ENCODE results near the gene RHEB.

Gene RHEB

DNA sequence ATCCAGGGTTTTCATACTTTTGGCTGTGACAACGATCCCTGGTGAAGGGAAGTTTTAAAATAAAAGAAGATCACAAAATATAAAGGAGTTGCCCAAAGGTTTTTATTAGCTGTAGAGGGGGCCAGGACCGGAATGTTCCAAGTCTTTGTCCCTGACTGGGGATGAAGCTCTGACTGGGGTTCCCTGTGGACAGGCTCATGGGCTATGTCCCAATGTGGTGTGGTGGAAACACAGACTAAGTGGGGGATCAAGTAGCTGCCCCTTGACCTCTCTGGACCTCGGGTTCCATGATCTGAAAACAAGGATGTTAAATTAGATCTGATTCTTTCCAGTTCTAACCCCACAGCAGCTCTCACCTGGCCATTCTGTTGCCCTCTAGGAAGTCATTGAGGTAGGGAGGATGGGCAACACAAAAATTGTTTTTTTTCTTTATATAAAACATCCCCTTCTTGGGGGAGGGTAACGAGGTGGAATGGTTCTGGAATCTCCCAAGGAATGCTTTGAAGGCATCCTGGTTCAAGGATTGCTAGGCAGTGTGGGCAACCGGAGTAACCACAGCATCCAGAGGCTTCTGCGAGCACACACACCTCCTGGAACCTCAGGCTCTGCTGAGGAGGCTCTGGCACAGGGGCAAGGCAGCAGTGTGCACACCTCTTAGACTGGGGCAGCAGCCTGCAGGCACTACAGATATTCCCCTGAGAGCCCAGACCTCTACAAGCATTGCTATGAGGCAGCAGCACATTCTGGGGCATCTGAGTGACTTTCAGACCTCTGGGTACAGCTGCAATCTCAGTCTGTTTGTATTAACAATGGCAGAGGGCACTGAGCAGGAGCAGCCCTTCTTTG, 58.4 kb downstream of the RHEB start:
- Histone ChIP-seq H3K4me3 (ENCODE audit: low read length) (no peak overlapping the region), H3K9ac (ENCODE audit: low read depth, low read length) (no peak overlapping the region), H3K27me3 (ENCODE audit: control insufficient read depth, insufficient read depth, low read length) (peaks cover 5% of the 10 kb centered on the region), H3K4me1 (ENCODE audit: control insufficient read depth, insufficient read depth, low read length) (peaks cover 18% of the 10 kb centered on the region), H3K9me3 (replicated peaks; ENCODE audit: low read length) (peaks cover 15% of the 10 kb centered on the region), H3K4me2 (ENCODE audit: low read length) (no peak overlapping the region), H3K36me3 (ENCODE audit: insufficient read depth, low read length) (peaks cover 29% of the 10 kb centered on the region)

DNA sequence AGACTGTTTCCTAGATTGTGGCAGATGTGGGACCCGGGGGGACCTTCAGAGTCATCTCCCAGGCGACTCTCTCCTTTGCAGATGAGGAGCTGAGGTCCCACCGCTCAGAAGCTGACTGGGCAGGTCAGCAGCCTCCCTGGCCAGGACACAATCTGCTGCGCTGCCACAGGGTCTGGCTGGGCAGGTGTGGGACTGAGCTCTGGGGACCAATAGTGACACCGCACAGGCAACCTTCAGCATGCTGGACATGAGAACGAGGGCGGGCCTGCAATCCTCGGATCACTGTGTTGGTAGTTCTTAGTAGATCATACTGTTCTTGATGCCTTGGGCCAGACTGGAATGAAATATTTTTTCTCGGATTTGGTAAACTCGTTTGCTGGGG, 59.2 kb downstream of the RHEB start:
- peak overlapping the region; percentile 41 for H3K9ac ChIP-seq (ENCODE audit: low read depth, low read length)
- H3K9me3 ChIP-seq (replicated peaks; ENCODE audit: low read length), result peaks cover 15% of the 10 kb centered on the region
- peaks cover 6% of the 10 kb centered on the region for H3K27me3 ChIP-seq (ENCODE audit: control insufficient read depth, insufficient read depth, low read length)
- peaks cover 20% of the 10 kb centered on the region for H3K36me3 ChIP-seq (ENCODE audit: insufficient read depth, low read length)
- H3K4me1 ChIP-seq (ENCODE audit: control insufficient read depth, insufficient read depth, low read length), result peaks cover 18% of the 10 kb centered on the region
- peak overlapping the region; percentile 28 for H3K4me3 ChIP-seq (ENCODE audit: low read length)
- peak overlapping the region; percentile 74 for H3K4me2 ChIP-seq (ENCODE audit: low read length)

DNA sequence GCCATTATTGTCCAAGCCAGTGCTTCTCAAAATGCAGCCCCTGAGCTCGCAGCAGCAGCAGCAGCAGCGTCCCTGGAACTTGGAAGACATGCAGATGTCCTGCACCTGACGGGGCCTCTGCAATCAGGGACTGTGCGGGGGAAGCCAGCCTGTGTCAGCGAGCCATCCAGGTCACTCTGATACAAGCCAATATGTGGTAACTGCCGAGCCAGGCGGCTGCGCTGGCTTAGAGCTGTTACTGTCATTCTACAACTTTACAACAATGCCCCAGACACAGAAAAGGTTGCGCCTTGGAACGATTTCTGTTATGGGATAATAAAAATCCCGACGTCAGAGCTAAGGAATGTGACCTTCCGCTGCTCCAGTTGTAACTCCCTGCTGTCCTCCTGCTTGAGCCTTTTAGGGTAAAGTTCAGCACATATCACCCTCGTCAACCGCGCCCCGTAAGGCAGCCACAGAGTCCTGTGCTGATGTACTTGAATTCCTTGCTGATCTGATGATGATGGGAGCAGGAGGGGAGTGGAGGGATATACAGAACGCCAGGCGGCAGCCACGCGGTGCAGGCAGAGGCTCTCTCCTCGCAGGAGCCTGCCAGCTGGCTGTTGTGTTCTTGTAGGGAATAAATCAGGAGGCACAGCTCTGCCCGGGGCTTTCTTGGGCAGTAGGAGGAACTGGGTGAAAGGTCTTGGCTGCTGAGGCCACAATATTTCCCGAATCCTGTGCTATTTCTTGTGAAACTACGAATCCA, 59.8 kb downstream of the RHEB start:
- peak overlapping the region; percentile 41 for H3K9ac ChIP-seq (ENCODE audit: low read depth, low read length)
- H3K9me3 ChIP-seq (replicated peaks; ENCODE audit: low read length), result peaks cover 15% of the 10 kb centered on the region
- H3K4me3 ChIP-seq (ENCODE audit: low read length), result peak overlapping the region; percentile 28

DNA sequence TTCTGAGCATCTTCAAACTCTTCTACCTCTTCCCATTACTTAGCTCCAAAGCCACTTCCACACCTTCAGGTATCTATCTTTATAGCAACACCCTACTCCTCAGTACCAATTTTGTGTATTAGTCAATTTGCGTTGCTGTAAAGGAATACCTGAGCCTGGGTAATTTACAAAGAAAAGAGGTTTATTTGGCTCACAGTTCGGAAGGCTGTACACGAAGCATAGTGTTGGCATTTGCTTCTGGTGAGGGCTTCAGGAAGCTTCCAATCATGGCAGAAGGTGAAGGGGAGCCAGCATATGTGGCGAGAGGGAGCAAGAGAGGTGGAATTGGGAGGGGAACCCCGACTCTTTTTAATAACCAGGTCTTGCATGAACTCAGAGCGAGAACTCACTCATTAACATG, 62.2 kb downstream of the RHEB start:
- Histone ChIP-seq H3K4me1 (ENCODE audit: control insufficient read depth, insufficient read depth, low read length) (peaks cover 18% of the 10 kb centered on the region), H3K27me3 (ENCODE audit: control insufficient read depth, insufficient read depth, low read length) (peaks cover 25% of the 10 kb centered on the region), H3K4me3 (ENCODE audit: low read length) (no peak overlapping the region), H3K4me2 (ENCODE audit: low read length) (no peak overlapping the region), H3K9me3 (replicated peaks; ENCODE audit: low read length) (peaks cover 5% of the 10 kb centered on the region), H3K9ac (ENCODE audit: low read depth, low read length) (no peak overlapping the region), H3K36me3 (ENCODE audit: insufficient read depth, low read length) (no peaks in the 10 kb centered on the region)

More for the DNA sequence above, 59.8 kb downstream of the RHEB start:
- peaks cover 15% of the 10 kb centered on the region for H3K36me3 ChIP-seq (ENCODE audit: insufficient read depth, low read length)
- peak overlapping the region; percentile 74 for H3K4me2 ChIP-seq (ENCODE audit: low read length)
- H3K27me3 ChIP-seq (ENCODE audit: control insufficient read depth, insufficient read depth, low read length), result peaks cover 11% of the 10 kb centered on the region
- peaks cover 18% of the 10 kb centered on the region for H3K4me1 ChIP-seq (ENCODE audit: control insufficient read depth, insufficient read depth, low read length)

DNA sequence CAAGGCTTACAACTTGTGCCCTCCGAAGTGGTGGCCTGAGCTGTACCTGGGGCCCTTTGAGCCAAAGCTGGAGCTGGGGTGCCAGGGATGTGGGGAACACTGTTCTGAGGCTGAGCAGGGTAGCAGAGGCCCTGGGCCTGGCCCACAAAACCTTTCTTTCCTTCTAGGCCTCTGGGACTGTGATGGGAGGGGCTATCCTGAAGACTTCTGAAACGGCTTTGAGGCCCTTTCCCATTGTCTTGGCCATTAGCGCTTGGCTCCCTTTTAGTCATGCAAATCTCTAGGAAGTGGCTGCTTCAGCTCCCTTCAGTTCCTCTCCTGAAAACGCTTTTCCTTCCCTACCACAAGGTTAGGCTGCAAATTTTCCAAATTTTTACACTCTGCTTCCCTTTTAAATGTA, 62.9 kb downstream of the RHEB start:
- no peak overlapping the region for H3K4me3 ChIP-seq (ENCODE audit: low read length)
- peaks cover 32% of the 10 kb centered on the region for H3K27me3 ChIP-seq (ENCODE audit: control insufficient read depth, insufficient read depth, low read length)
- no peak overlapping the region for H3K4me2 ChIP-seq (ENCODE audit: low read length)
- H3K9me3 ChIP-seq (replicated peaks; ENCODE audit: low read length), result peaks cover 3% of the 10 kb centered on the region
- H3K36me3 ChIP-seq (ENCODE audit: insufficient read depth, low read length), result no peaks in the 10 kb centered on the region
- H3K9ac ChIP-seq (ENCODE audit: low read depth, low read length), result no peak overlapping the region
- H3K4me1 ChIP-seq (ENCODE audit: control insufficient read depth, insufficient read depth, low read length), result peaks cover 18% of the 10 kb centered on the region

DNA sequence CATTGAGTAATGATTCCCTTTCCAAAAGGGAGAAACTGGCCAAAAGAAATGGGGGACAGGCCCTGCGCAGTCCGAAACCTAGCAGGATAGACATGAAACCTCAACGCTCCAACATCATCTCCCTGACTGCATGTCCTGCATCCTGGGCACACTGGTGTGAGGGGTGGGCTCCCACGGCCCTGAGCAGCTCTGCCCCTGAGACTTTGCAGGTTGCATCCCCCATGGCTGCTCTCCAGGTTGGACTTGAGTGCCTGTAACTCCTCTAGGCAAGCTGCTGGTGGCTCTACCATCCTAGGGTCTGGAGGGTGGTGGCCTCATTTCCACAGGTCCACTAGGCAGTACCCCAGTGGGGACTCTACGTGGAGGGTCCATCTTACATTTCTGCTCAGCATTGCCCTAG, 63.4 kb downstream of the RHEB start:
- Histone ChIP-seq H3K4me3 (ENCODE audit: low read length) (no peak overlapping the region), H3K4me2 (ENCODE audit: low read length) (no peak overlapping the region), H3K4me1 (ENCODE audit: control insufficient read depth, insufficient read depth, low read length) (peaks cover 18% of the 10 kb centered on the region), H3K9ac (ENCODE audit: low read depth, low read length) (no peak overlapping the region), H3K27me3 (ENCODE audit: control insufficient read depth, insufficient read depth, low read length) (peaks cover 37% of the 10 kb centered on the region), H3K36me3 (ENCODE audit: insufficient read depth, low read length) (no peaks in the 10 kb centered on the region), H3K9me3 (replicated peaks; ENCODE audit: low read length) (peaks cover 3% of the 10 kb centered on the region)

DNA sequence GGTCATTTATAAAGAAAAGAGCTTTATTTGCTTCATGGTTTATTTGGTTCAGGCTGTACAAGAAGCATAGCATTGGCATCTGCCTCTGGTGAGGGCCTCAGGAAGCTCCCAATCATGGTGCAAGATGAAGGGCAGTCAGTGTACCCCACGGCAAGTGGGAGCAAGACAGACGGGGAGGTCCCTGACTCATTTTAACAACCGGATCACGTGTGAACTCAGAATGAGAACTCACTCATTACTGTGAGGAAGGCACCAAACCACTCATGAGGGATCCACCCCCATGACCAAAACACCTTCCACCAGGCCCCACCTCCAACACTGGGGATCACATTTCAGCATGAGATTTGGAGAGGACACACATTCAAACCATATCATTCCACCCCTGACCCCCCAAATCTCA, 64.0 kb downstream of the RHEB start:
- Histone ChIP-seq H3K9ac (ENCODE audit: low read depth, low read length) (no peak overlapping the region), H3K4me2 (ENCODE audit: low read length) (no peak overlapping the region), H3K4me3 (ENCODE audit: low read length) (no peak overlapping the region), H3K27me3 (ENCODE audit: control insufficient read depth, insufficient read depth, low read length) (peaks cover 43% of the 10 kb centered on the region), H3K9me3 (replicated peaks; ENCODE audit: low read length) (peaks cover 3% of the 10 kb centered on the region), H3K36me3 (ENCODE audit: insufficient read depth, low read length) (no peaks in the 10 kb centered on the region), H3K4me1 (ENCODE audit: control insufficient read depth, insufficient read depth, low read length) (peaks cover 15% of the 10 kb centered on the region)

DNA sequence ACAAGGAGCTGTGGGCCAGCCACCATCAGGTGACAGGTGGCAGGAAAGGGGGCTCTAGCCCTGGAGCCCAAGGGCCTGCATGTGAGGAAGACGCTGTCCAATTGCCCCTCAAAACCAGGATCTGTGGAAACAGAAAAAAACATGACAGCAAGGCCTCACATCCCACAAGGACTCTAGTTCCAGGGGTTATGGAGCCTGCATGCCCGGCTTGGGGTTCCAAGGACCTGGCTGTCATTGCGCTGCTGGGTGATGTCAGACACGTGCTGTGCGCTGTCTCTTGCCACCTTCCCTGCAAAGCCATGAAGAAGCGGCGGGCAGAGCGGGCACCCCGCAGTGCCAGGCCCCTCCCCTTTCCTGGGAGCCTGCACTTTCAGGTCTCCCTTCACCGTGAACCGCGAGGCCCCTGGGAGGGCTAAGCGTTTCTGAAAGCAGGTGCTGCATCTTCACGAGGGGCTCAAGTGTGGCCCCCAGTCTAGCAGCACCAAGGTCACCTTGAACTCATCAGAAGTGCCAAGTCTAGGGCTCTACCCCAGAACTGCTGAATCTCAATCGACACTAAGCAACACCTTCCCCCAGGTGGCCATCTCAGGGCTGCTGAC, 64.7 kb downstream of the RHEB start:
- Histone ChIP-seq H3K36me3 (ENCODE audit: insufficient read depth, low read length) (no peaks in the 10 kb centered on the region), H3K27me3 (ENCODE audit: control insufficient read depth, insufficient read depth, low read length) (peaks cover 48% of the 10 kb centered on the region), H3K4me3 (ENCODE audit: low read length) (no peak overlapping the region), H3K9me3 (replicated peaks; ENCODE audit: low read length) (peaks cover 3% of the 10 kb centered on the region), H3K4me2 (ENCODE audit: low read length) (no peak overlapping the region), H3K4me1 (ENCODE audit: control insufficient read depth, insufficient read depth, low read length) (peaks cover 9% of the 10 kb centered on the region), H3K9ac (ENCODE audit: low read depth, low read length) (no peak overlapping the region)

DNA sequence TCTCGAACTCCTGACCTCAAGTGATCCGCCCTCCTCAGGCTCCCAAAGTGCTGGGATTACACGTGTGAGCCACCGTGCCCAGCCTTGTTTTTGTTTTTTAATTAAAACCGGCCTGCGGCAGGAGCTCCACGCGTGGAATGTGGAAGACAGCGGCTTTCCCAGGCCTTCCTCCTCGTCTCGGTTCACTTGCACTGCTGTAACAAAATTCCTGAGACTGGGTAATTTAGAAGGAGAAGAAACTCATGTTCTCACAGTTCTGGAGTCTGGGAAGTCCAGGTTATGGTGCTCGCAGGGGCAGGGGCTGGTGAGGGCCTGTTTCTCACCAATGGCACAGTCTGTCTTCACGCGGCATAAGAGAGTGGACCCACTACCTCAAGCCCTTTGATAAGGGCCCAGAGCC, 65.4 kb downstream of the RHEB start:
- Histone ChIP-seq H3K9me3 (replicated peaks; ENCODE audit: low read length) (peaks cover 3% of the 10 kb centered on the region), H3K27me3 (ENCODE audit: control insufficient read depth, insufficient read depth, low read length) (peaks cover 54% of the 10 kb centered on the region)

DNA sequence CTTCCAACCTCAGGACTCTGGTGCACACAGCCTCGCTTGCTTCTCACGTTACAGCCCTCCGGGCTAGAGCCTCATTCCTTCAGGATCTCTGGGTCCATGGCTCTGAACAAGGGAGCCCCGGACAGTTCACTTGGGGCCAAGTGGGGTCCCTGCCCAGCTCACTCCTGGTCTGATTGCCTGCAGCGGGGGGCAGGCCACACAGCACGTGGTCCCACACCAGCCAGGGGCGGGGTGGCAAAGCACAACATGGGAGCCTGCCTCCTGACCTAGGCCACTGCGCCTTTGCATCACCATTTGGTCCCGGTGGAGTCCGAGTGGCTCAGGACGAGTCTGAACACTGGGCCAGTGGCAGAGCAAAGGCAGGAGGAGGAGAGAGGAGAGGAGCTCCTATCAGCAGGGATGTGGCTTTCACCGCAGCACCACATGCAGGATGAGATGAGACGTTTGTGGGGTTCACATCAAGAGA, 66.3 kb downstream of the RHEB start:
- H3K4me2 ChIP-seq (ENCODE audit: low read length), result no peak overlapping the region
- H3K9me3 ChIP-seq (replicated peaks; ENCODE audit: low read length), result peaks cover 3% of the 10 kb centered on the region
- no peaks in the 10 kb centered on the region for H3K36me3 ChIP-seq (ENCODE audit: insufficient read depth, low read length)
- peaks cover 1% of the 10 kb centered on the region for H3K4me1 ChIP-seq (ENCODE audit: control insufficient read depth, insufficient read depth, low read length)
- peaks cover 54% of the 10 kb centered on the region for H3K27me3 ChIP-seq (ENCODE audit: control insufficient read depth, insufficient read depth, low read length)
- no peak overlapping the region for H3K9ac ChIP-seq (ENCODE audit: low read depth, low read length)
- H3K4me3 ChIP-seq (ENCODE audit: low read length), result no peak overlapping the region

More for the DNA sequence above, 65.4 kb downstream of the RHEB start:
- Histone ChIP-seq H3K4me1 (ENCODE audit: control insufficient read depth, insufficient read depth, low read length) (peaks cover 1% of the 10 kb centered on the region), H3K4me2 (ENCODE audit: low read length) (no peak overlapping the region), H3K4me3 (ENCODE audit: low read length) (no peak overlapping the region), H3K9ac (ENCODE audit: low read depth, low read length) (no peak overlapping the region), H3K36me3 (ENCODE audit: insufficient read depth, low read length) (no peaks in the 10 kb centered on the region)

DNA sequence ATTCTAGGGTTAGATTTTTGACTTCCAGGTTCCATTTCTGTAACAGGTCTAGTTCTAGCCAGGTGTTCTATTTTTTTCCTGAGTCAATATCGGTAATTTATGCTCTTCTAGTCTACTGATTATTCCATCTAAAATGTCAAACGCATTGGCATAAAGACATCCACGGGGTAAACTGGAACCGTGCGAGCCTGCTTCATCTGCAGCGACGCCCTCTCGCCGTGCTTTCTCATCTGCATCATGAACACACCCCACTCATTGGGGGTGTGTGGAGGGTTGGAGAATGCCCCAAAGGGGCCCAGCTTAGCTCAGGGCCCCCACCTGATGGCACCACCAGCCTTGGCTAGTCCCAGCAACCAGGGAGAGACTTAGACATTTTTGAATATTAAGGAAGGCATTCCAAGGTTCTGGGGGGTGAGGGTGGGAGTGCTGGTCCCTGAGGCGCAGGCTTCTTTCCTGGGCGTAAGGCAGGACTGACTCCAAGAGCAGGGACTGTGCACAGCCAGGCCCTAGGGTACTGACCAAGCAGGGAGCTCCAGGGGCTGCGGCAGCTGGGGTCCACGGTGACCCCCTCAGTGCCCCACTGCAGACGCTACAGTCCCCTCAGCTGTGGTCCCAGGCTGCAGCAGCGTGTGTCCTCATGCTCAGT, 66.9 kb downstream of the RHEB start:
- H3K9me3 ChIP-seq (replicated peaks; ENCODE audit: low read length), result peaks cover 3% of the 10 kb centered on the region
- peaks cover 4% of the 10 kb centered on the region for H3K4me1 ChIP-seq (ENCODE audit: control insufficient read depth, insufficient read depth, low read length)
- H3K27me3 ChIP-seq (ENCODE audit: control insufficient read depth, insufficient read depth, low read length), result peaks cover 54% of the 10 kb centered on the region
- no peaks in the 10 kb centered on the region for H3K36me3 ChIP-seq (ENCODE audit: insufficient read depth, low read length)
- no peak overlapping the region for H3K9ac ChIP-seq (ENCODE audit: low read depth, low read length)
- no peak overlapping the region for H3K4me3 ChIP-seq (ENCODE audit: low read length)
- no peak overlapping the region for H3K4me2 ChIP-seq (ENCODE audit: low read length)
